GM12878 (cell line): ENCODE results near the gene AP2B1. TPM values are rescaled to one million over a fixed set of nuclear protein-coding genes. Genes with fewer than 3 reads are reported as not detected.

Experiments
- ATAC-seq: fragments of 200-7000 bp; cut with Tn5 transposase; 3 replicates; pipeline ENCODE4 v1.9.1; 2020; ENCODE audit warnings: mild to moderate bottlenecking, moderate library complexity
- BruUV-seq: library from RNA; stranded (reverse); fragments of 400-500 nt; replicated peaks from 2 replicates; lab custom pipeline; 2021; lab: Mats Ljungman, UMichigan
- CTCF ChIA-PET: fragments of 300-600 bp; sonication (Branson Sonifier 250); formaldehyde crosslinking; extraction: SDS; loops from one replicate; lab custom pipeline; 2021; ENCODE audit warnings: inconsistent platforms; lab: Yijun Ruan, JAX
- POLR2A ChIA-PET: fragments of 350-600 bp; formaldehyde crosslinking; extraction: SDS; loops from one replicate; lab custom pipeline; 2021; ENCODE audit warnings: inconsistent platforms; lab: Charles Lee
- RAD21 ChIA-PET: fragments of 300-600 bp; sonication (Branson Sonifier 250); formaldehyde crosslinking; loops from one replicate; lab custom pipeline; 2023; ENCODE audit warnings: antibody characterized with exemption; ENCODE audit not compliant: unreplicated experiment; lab: Charles Lee
- SMC1A ChIA-PET: fragments of 300-600 bp; sonication (Branson Sonifier 250); formaldehyde crosslinking; loops from one replicate; lab custom pipeline; 2023; ENCODE audit not compliant: unreplicated experiment, uncharacterized antibody; lab: Charles Lee
- DNase-seq: peaks from one replicate; pipeline ENCODE4 v3.0.0-alpha.2; 2011; ENCODE audit warnings: low read depth, low spot score
- FAIRE-seq: peaks from 3 replicates; lab custom pipeline; 2011; peaks lifted over from hg19 to GRCh38; lab: Jason Lieb, UNC
- H2AFZ ChIP-seq: 2 replicates; pipeline ENCODE4 v1.6.0; 2011; ENCODE audit warnings: low read depth, low read length, control low read depth; ENCODE audit not compliant: control insufficient read depth
- H3K27ac ChIP-seq: 2 replicates; pipeline ENCODE4 v1.5.1; 2011; ENCODE audit warnings: control low read depth; ENCODE audit not compliant: control insufficient read depth, insufficient read depth
- H3K27me3 ChIP-seq, 2 experiments: replicated peaks in 1 of 2; 2 replicates each; pipeline versions ENCODE4 v1.6.0 to v1.6.1; 2011; ENCODE audit warnings: low read length in 1 of 2; ENCODE audit not compliant: control insufficient read depth in 2 of 2, insufficient read depth in 2 of 2
- H3K36me3 ChIP-seq, 2 experiments: 2 replicates each; pipeline ENCODE4 v1.5.1; 2011; ENCODE audit warnings: low read length in 1 of 2; ENCODE audit not compliant: control insufficient read depth in 2 of 2, insufficient read depth in 2 of 2
- H3K4me1 ChIP-seq: 2 replicates; pipeline ENCODE4 v1.6.1; 2011; ENCODE audit warnings: mild to moderate bottlenecking, low read length, moderate library complexity, mixed read lengths; ENCODE audit not compliant: control insufficient read depth, insufficient read depth
- H3K4me2 ChIP-seq: 2 replicates; pipeline ENCODE4 v1.6.0; 2011; ENCODE audit warnings: control low read depth; ENCODE audit not compliant: control insufficient read depth, insufficient read depth
- H3K4me3 ChIP-seq: fragments of 200-600 bp; sonication (generic); 2 replicates; pipeline ENCODE4 v1.5.1; 2016
- H3K79me2 ChIP-seq: 2 replicates; pipeline ENCODE4 v1.6.0; 2011; ENCODE audit warnings: low read length; ENCODE audit not compliant: control insufficient read depth, insufficient read depth
- H3K9ac ChIP-seq: 2 replicates; pipeline ENCODE4 v1.8.0; 2011; ENCODE audit warnings: low read length, control low read depth, mixed read lengths; ENCODE audit not compliant: control insufficient read depth, insufficient read depth
- H3K9me3 ChIP-seq: replicated peaks from 3 replicates; pipeline ENCODE4 v1.5.1; 2011; ENCODE audit warnings: mild to moderate bottlenecking, low read length; ENCODE audit not compliant: control insufficient read depth, insufficient read depth
- H4K20me1 ChIP-seq: 2 replicates; pipeline ENCODE4 v1.6.0; 2011; ENCODE audit not compliant: control insufficient read depth, insufficient read depth
- HDAC2 ChIP-seq: fragments of 200-600 bp; sonication (generic); IDR thresholded peaks from 2 replicates; pipeline ENCODE4 v1.6.1; 2017
- NFYB ChIP-seq: IDR thresholded peaks from 2 replicates; pipeline ENCODE4 v1.6.1; 2011; ENCODE audit warnings: low read depth, mild to moderate bottlenecking, low read length, improper control_type of control experiment, moderate library complexity; ENCODE audit not compliant: insufficient read depth
- PAX8 ChIP-seq: fragments of 450-650 bp; IDR thresholded peaks from 2 replicates; pipeline ENCODE4 v1.6.1; 2017; ENCODE audit warnings: mild to moderate bottlenecking, moderate library complexity
- WGBS: methylation state at CpG from one replicate; pipeline ENCODE4 v1.1.6; 2016; ENCODE audit warnings: low lambda C conversion rate; ENCODE audit not compliant: insufficient replicate concordance, insufficient coverage; ENCODE audit errors: missing lambda C conversion rate; 5-methylcytosine and 5-hydroxymethylcytosine counted together
- in situ Hi-C: fragments of 300-500 bp; cut with MboI; formaldehyde crosslinking; loops from 9 replicates; pipeline ENCODE4 v1.14.3; 2018; ENCODE audit warnings: mixed read lengths
- intact Hi-C: fragments of 100-400 bp; cut with micrococcal nuclease; formaldehyde crosslinking; loops from one replicate; pipeline ENCODE4 v1.14.2; 2022; ENCODE audit not compliant: unreplicated experiment
- polyA plus RNA-seq, 11 experiments: library from polyadenylated mRNA; depleted of rRNA in 4 of 11; unstranded in 6 of 11; stranded (reverse) in 5 of 11; fragments of >200 nt; fragmentation: Nextera tagmentation in 4 of 11; fragmentation: Illumina TruSeq in 1 of 11; extraction: Ambion mirVana in 4 of 11; extraction: Trizol in 1 of 11; gene quantifications; 1 replicate in 1 of 11; 2 replicates in 10 of 11; pipeline versions ENCODE4 v1.2.1 to v1.2.3, GENCODE V29; 2011 to 2016; ENCODE audit warnings: inconsistent platforms in 2 of 11, missing spikeins in 2 of 11, low read depth in 1 of 11
- total RNA-seq, 4 experiments: library from RNA; depleted of rRNA in 3 of 4; stranded (reverse); fragments of >200 nt in 3 of 4; fragmentation: Illumina TruSeq in 1 of 4; extraction: Trizol in 1 of 4; gene quantifications; 2 replicates each; pipeline versions ENCODE4 v1.2.1 to v1.2.3, GENCODE V29; 2013 to 2021
- TF ChIP-seq, protein P1 (sequence below): fragments of 450-650 bp; formaldehyde crosslinking; IDR thresholded peaks from 2 replicates; pipeline ENCODE4 v1.5.0; 2022; ENCODE audit warnings: mild to moderate bottlenecking, missing genetic modification characterization
- TF ChIP-seq, protein P2 (sequence below): IDR thresholded peaks from 2 replicates; pipeline ENCODE4 v1.6.1; 2012; ENCODE audit warnings: low read depth, low read length, improper control_type of control experiment
- TF ChIP-seq, protein P3 (sequence below): fragments of 150-350 bp; IDR thresholded peaks from 2 replicates; pipeline ENCODE4 v1.6.1; 2016; ENCODE audit warnings: low read depth, low read length

The AP2B1 gene
- total and polyA plus RNA-seq, 10 of the 15 experiments (the other 5 are each of a cell fraction or from before 2014, with no cell fraction given) = 18.6 to 112 (median 53.9) TPM

- no peak overlapping the region for H3K4me3 ChIP-seq
- RAD21 ChIA-PET = no interaction called here
- no peak for FAIRE-seq
- TF ChIP-seq, protein P1, sequence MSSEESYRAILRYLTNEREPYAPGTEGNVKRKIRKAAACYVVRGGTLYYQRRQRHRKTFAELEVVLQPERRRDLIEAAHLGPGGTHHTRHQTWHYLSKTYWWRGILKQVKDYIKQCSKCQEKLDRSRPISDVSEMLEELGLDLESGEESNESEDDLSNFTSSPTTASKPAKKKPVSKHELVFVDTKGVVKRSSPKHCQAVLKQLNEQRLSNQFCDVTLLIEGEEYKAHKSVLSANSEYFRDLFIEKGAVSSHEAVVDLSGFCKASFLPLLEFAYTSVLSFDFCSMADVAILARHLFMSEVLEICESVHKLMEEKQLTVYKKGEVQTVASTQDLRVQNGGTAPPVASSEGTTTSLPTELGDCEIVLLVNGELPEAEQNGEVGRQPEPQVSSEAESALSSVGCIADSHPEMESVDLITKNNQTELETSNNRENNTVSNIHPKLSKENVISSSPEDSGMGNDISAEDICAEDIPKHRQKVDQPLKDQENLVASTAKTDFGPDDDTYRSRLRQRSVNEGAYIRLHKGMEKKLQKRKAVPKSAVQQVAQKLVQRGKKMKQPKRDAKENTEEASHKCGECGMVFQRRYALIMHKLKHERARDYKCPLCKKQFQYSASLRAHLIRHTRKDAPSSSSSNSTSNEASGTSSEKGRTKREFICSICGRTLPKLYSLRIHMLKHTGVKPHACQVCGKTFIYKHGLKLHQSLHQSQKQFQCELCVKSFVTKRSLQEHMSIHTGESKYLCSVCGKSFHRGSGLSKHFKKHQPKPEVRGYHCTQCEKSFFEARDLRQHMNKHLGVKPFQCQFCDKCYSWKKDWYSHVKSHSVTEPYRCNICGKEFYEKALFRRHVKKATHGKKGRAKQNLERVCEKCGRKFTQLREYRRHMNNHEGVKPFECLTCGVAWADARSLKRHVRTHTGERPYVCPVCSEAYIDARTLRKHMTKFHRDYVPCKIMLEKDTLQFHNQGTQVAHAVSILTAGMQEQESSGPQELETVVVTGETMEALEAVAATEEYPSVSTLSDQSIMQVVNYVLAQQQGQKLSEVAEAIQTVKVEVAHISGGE (CRISPR knock-in tag) = no peak
- TF ChIP-seq PAX8 (no peak), HDAC2 (no peak), NFYB (no peak)
- TF ChIP-seq, protein P2, sequence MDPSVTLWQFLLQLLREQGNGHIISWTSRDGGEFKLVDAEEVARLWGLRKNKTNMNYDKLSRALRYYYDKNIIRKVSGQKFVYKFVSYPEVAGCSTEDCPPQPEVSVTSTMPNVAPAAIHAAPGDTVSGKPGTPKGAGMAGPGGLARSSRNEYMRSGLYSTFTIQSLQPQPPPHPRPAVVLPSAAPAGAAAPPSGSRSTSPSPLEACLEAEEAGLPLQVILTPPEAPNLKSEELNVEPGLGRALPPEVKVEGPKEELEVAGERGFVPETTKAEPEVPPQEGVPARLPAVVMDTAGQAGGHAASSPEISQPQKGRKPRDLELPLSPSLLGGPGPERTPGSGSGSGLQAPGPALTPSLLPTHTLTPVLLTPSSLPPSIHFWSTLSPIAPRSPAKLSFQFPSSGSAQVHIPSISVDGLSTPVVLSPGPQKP = no peak
- TF ChIP-seq, protein P3, sequence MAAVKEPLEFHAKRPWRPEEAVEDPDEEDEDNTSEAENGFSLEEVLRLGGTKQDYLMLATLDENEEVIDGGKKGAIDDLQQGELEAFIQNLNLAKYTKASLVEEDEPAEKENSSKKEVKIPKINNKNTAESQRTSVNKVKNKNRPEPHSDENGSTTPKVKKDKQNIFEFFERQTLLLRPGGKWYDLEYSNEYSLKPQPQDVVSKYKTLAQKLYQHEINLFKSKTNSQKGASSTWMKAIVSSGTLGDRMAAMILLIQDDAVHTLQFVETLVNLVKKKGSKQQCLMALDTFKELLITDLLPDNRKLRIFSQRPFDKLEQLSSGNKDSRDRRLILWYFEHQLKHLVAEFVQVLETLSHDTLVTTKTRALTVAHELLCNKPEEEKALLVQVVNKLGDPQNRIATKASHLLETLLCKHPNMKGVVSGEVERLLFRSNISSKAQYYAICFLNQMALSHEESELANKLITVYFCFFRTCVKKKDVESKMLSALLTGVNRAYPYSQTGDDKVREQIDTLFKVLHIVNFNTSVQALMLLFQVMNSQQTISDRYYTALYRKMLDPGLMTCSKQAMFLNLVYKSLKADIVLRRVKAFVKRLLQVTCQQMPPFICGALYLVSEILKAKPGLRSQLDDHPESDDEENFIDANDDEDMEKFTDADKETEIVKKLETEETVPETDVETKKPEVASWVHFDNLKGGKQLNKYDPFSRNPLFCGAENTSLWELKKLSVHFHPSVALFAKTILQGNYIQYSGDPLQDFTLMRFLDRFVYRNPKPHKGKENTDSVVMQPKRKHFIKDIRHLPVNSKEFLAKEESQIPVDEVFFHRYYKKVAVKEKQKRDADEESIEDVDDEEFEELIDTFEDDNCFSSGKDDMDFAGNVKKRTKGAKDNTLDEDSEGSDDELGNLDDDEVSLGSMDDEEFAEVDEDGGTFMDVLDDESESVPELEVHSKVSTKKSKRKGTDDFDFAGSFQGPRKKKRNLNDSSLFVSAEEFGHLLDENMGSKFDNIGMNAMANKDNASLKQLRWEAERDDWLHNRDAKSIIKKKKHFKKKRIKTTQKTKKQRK = no peak
- H3K79me2 ChIP-seq = no peaks in the 10 kb centered on the region
- H2AFZ ChIP-seq = no peak overlapping the region
- H3K27ac ChIP-seq = no peak overlapping the region
- SMC1A ChIA-PET = no interaction called here
- no peak overlapping the region for H3K9ac ChIP-seq
- BruUV-seq = no TSS peak
- POLR2A ChIA-PET = no interaction called here
- 94% methylated on average over 2 of the region's 2 CpGs for WGBS
- H3K27me3 ChIP-seq = no peaks in the 10 kb centered on the region
- no peaks in the 10 kb centered on the region for H4K20me1 ChIP-seq
- no peak for DNase-seq
- H3K9me3 ChIP-seq = no peaks in the 10 kb centered on the region
- ATAC-seq = no peak
- CTCF ChIA-PET = interaction anchor here (1.4 kb wide), 1 partner anchor 71 kb away, joined by 4 read pairs; no protein-coding TSS in a partner anchor
- no peaks in the 10 kb centered on the region for H3K4me1 ChIP-seq
- H3K4me2 ChIP-seq = no peak overlapping the region
- H3K36me3 ChIP-seq = peaks cover 2 to 5% of the 10 kb centered on the region in 2 experiments; a peak in 3 of 4 replicates
- intact Hi-C loops = no loop called here
- in situ Hi-C loops = no loop called here
Observed at GRCh38 chr17:35676441-35676840, 89.3 kb downstream of the AP2B1 start.
